BLaER1 (cell line): ENCODE data around the gene TMEM184A.

Source experiments
- H3K27ac ChIP-seq: shearing (Covaris generic); formaldehyde crosslinking; 2 replicates; pipeline ENCODE4 v1.8.1; 2022
- H3K27me3 ChIP-seq: shearing (Covaris generic); formaldehyde crosslinking; 2 replicates; pipeline ENCODE4 v1.8.1; 2022
- H3K36me3 ChIP-seq: shearing (Covaris generic); formaldehyde crosslinking; 2 replicates; pipeline ENCODE4 v1.8.1; 2022
- H3K4me1 ChIP-seq: shearing (Covaris generic); formaldehyde crosslinking; 2 replicates; pipeline ENCODE4 v1.8.1; 2022
- H3K4me2 ChIP-seq: shearing (Covaris generic); formaldehyde crosslinking; 2 replicates; pipeline ENCODE4 v1.8.1; 2022
- H3K4me3 ChIP-seq: shearing (Covaris generic); formaldehyde crosslinking; 2 replicates; pipeline ENCODE4 v1.8.1; 2022
- H3K9ac ChIP-seq: shearing (Covaris generic); formaldehyde crosslinking; 2 replicates; pipeline ENCODE4 v1.8.1; 2022
- H3K9me3 ChIP-seq: shearing (Covaris generic); formaldehyde crosslinking; 2 replicates; pipeline ENCODE4 v1.8.1; 2022
- H4K20me1 ChIP-seq: shearing (Covaris generic); formaldehyde crosslinking; 2 replicates; pipeline ENCODE4 v1.8.1; 2022
- Cebpa-rat ChIP-seq: shearing (Covaris generic); IDR thresholded peaks from 2 replicates; pipeline ENCODE4 v1.8.1; 2022

TMEM184A gene

GRCh38 chr7:1561036-1561940 is 5.3 kb upstream of the TMEM184A start:
- H3K27ac ChIP-seq = no peak overlapping the region
- H3K9ac ChIP-seq = no peak overlapping the region
- peaks cover 47% of the 10 kb centered on the region for H3K4me1 ChIP-seq
- H3K27me3 ChIP-seq = no peaks in the 10 kb centered on the region
- no peak overlapping the region for H3K4me3 ChIP-seq
- no peaks in the 10 kb centered on the region for H4K20me1 ChIP-seq
- 0 out of 2 replicates have a peak, but pooled peaks cover 4% of the 10 kb centered on the region for H3K36me3 ChIP-seq
- no peak for TF ChIP-seq Cebpa-rat
- H3K9me3 ChIP-seq = no peaks in the 10 kb centered on the region
- no peak overlapping the region for H3K4me2 ChIP-seq

DNA sequence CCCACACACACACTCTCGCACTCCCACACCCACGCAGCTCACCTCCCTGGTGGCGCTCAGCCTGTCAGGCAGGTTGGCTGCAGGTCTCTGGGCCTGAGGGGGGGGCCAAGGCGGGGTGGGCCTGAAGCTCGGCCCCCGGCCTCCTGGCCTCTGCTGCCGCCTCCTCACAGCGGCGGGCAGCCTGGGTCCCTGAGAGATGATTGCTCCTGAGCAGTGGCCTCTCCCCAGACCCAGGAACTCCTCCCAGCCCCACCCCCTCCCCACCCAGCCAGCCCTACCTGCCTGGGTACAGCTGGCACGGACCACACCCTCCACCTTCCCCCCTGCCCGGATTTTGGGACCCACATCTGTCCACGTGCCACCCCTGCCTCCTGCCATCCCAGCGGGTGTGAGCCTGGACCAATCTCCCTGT is 4.6 kb upstream of the TMEM184A start:
- no peak overlapping the region for H3K4me2 ChIP-seq
- H3K4me3 ChIP-seq = no peak overlapping the region
- no peaks in the 10 kb centered on the region for H4K20me1 ChIP-seq
- TF ChIP-seq Cebpa-rat = no peak
- 0 out of 2 replicates have a peak, but pooled peaks cover 4% of the 10 kb centered on the region for H3K36me3 ChIP-seq
- no peak overlapping the region for H3K9ac ChIP-seq
- no peaks in the 10 kb centered on the region for H3K27me3 ChIP-seq
- no peaks in the 10 kb centered on the region for H3K9me3 ChIP-seq
- H3K27ac ChIP-seq = no peak overlapping the region
- peaks cover 47% of the 10 kb centered on the region for H3K4me1 ChIP-seq

GRCh38 chr7:1559626-1560590 is 3.9 kb upstream of the TMEM184A start:
- 0 out of 2 replicates have a peak overlapping the region, but pooled peaks have one; percentile 10 for H3K9ac ChIP-seq
- no peaks in the 10 kb centered on the region for H3K27me3 ChIP-seq
- no peak for TF ChIP-seq Cebpa-rat
- peak overlapping the region; percentile 38; the same call in 1 of the 2 replicates for H3K27ac ChIP-seq
- peaks cover 47% of the 10 kb centered on the region for H3K4me1 ChIP-seq
- no peaks in the 10 kb centered on the region for H3K9me3 ChIP-seq
- H3K36me3 ChIP-seq = 0 out of 2 replicates have a peak, but pooled peaks cover under 1% of the 10 kb centered on the region
- no peak overlapping the region for H3K4me2 ChIP-seq
- H3K4me3 ChIP-seq = no peak overlapping the region
- H4K20me1 ChIP-seq = no peaks in the 10 kb centered on the region

DNA sequence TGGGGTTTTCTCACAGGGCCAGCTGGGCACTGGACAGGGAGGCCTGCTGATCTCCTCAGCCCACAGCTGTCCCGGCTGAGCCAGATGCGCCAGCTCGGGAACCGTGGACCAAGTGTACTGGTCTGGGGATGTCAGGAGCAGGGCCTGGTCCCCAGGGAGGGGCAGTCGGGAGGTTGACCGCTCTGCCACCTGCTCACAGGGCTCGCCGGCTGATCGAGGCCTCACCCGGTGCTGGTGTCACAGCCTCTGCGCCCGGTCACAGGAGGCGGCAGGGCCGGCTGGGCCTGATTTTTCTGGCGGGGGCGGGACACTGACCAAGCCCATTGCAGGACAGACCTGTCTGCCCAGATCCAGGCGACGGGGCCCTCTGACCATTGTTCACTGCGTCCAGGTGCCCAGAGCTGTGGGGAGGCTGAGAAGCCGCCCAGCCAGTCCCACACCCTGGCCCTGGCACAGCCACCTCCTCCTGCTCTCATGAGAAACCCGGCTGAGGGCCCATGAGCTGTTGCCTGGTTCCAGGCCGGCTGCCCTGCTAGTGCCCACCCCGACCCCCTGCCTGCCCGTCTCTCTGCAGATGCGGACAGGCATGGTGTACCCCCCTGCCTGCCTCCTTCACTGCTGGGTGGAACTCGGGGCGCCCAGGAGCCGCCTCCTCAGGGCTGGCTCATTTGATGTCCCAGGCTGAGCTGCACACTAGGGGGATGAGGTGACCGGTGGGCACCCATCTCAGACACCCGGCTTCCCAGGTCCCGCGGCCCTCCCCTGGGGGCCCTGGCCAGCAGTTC is 3.0 kb upstream of the TMEM184A start:
- Histone ChIP-seq H3K4me1 (peaks cover 46% of the 10 kb centered on the region), H3K36me3 (no peaks in the 10 kb centered on the region), H3K4me2 (no peak overlapping the region), H3K4me3 (no peak overlapping the region), H3K9me3 (no peaks in the 10 kb centered on the region), H3K9ac (0 out of 2 replicates have a peak overlapping the region, but pooled peaks have one; percentile 10), H4K20me1 (no peaks in the 10 kb centered on the region), H3K27me3 (no peaks in the 10 kb centered on the region), H3K27ac (peak overlapping the region; percentile 38; the same call in 1 of the 2 replicates)
- TF ChIP-seq Cebpa-rat = no peak

DNA sequence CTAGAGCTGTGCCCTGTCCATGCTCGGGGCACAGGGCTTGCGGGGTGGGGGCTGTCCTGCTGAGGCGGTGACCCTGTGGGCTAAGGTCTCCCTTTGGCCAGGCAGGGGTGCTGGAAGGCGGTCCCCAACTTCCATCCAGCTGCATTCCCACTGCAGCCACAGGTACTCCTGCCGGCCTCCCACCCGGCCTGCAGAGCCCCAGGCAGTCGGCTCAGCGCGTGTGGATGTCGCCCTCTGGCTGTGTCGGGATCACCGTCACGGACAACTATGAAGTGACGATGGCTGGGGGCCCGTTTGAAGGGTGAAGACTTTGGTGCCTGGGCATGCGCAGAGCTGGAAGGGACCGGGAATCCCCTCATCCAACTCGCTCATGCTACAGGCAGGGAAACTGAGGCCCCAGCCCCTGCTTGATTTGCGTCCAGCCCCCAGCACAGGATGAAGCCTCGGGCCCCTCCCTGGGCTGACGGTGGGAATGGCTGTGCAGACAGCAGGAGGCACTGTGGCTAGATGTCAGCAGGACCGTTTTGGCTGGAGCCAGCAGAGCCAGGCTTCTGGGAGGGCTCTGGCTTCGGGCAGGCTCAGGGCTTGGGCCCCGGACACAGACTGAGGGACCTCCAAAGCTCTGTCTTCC is 2.3 kb upstream of the TMEM184A start:
- Histone ChIP-seq H4K20me1 (no peaks in the 10 kb centered on the region), H3K4me1 (peaks cover 46% of the 10 kb centered on the region), H3K9ac (no peak overlapping the region), H3K4me3 (no peak overlapping the region), H3K27ac (no peak overlapping the region), H3K4me2 (no peak overlapping the region), H3K9me3 (no peaks in the 10 kb centered on the region), H3K36me3 (no peaks in the 10 kb centered on the region), H3K27me3 (no peaks in the 10 kb centered on the region)
- no peak for TF ChIP-seq Cebpa-rat

- H3K4me3 ChIP-seq = no peak overlapping the region
- no peak overlapping the region for H3K4me2 ChIP-seq
- H3K27ac ChIP-seq = no peak overlapping the region
- TF ChIP-seq Cebpa-rat = no peak
- no peaks in the 10 kb centered on the region for H3K9me3 ChIP-seq
- no peaks in the 10 kb centered on the region for H4K20me1 ChIP-seq
- peaks cover 41% of the 10 kb centered on the region for H3K4me1 ChIP-seq
- H3K9ac ChIP-seq = no peak overlapping the region
- H3K27me3 ChIP-seq = no peaks in the 10 kb centered on the region
- H3K36me3 ChIP-seq = no peaks in the 10 kb centered on the region
Observed at GRCh38 chr7:1557771-1558170, 1.8 kb upstream of the TMEM184A start.

- no peaks in the 10 kb centered on the region for H3K27me3 ChIP-seq
- no peaks in the 10 kb centered on the region for H3K9me3 ChIP-seq
- H3K4me3 ChIP-seq = no peak overlapping the region
- H3K4me1 ChIP-seq = peaks cover 43% of the 10 kb centered on the region
- H4K20me1 ChIP-seq = no peaks in the 10 kb centered on the region
- no peak overlapping the region for H3K4me2 ChIP-seq
- no peak for TF ChIP-seq Cebpa-rat
- no peaks in the 10 kb centered on the region for H3K36me3 ChIP-seq
- no peak overlapping the region for H3K9ac ChIP-seq
- no peak overlapping the region for H3K27ac ChIP-seq
Observed at GRCh38 chr7:1557006-1557405, 1.0 kb upstream of the TMEM184A start.

DNA sequence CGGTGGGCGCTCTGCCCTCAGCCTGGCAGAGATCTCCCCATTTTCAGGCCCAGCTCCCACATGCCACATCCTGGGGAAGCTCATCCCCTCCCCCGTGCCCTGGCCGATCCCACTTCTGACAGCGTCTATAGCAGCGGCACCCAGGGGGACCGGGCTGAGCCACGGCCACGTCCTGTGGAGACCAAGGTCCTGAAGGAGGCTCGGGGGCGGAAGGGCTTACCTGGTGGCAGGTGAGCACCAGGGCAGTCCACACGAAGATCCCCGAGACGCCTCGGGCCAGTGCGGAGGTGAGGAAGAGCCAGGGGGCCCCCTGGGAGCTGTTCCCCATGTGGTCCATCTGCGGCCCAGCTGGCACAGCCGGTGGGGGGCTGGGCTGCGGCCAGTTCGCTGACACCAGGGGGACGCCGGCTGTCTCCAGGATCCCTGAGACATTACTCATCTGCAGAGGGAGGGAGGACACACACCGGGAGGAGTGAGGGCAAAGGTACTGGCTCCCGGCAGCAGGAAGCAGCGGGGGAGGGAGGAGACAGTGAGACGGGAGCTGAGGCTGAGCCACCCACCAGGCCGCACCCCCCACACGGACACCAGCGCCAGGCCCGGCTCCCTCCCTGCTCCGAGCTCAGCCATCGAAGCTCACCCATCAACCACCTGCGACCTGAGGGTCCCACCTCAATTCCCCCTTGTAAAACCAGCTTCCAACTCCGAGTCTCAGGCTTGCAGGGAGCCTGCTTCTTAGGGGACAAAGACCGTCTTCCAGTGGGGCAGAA is 776 bp downstream of the TMEM184A start:
- Histone ChIP-seq H3K4me2 (peak overlapping the region; percentile 88), H3K4me3 (peak overlapping the region; percentile 6; the same call in 1 of the 2 replicates), H4K20me1 (no peaks in the 10 kb centered on the region), H3K9ac (peak overlapping the region; percentile 58), H3K9me3 (no peaks in the 10 kb centered on the region), H3K4me1 (peaks cover 48% of the 10 kb centered on the region), H3K27me3 (no peaks in the 10 kb centered on the region), H3K36me3 (no peaks in the 10 kb centered on the region), H3K27ac (peak overlapping the region; percentile 73)
- no peak for TF ChIP-seq Cebpa-rat
